ENCODE results near the gene TSNAXIP1. TPM values are rescaled to one million over a fixed set of nuclear protein-coding genes. Genes with fewer than 3 reads are reported as not detected.

Gene TSNAXIP1
- total and polyA plus RNA-seq, 9 of the 15 experiments (the other 6 are each of a cell fraction or from before 2014, with no cell fraction given), result 0.03 to 0.24 (median 0.11) TPM; not detected in 4

DNA sequence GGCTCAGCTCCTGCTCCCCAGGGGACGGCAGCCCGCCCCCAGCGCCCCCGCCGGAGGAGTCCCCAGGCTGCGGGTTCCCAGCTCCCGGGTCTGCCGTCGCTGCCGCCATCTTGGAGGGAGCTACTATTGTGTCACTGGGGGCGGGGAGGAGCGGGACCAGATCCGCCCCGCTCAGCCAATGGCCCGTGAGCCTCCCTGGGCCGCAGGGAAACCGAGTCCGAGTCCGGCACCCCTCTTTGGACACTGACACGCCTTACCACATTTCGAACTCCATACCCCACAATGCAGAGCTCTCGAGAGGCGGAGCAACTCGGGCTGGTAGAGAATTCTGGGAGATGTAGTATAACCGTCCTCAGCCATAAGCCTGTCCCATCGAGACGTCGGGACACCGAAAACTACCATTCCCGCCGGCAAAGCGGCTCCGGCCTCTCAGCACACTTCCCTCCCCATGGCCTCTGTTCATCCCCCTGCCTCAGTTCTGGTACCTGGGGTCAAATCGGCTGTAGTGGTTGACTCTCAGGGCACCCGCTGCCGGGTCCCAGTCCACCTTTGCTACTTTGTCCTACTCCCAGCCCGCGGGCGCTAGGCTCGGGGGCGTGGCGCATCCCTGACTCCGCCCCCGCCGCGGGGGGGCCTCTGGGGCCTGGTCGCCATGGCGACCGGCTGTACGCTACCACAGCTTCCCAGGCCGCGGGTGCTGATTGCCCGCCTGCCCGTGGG, at the start of gene TSNAXIP1, which contains the start of gene RANBP10 (continued):
- peak; percentile 71 for TF ChIP-seq POLR2B (IDR thresholded peaks at IDR 0.05; ENCODE audit: low read depth, partially characterized antibody)
- peak; percentile 65; the same call in 1 of the 2 replicates for TF ChIP-seq ZBTB17 (CRISPR knock-in tag; IDR thresholded peaks at IDR 0.05)
- peak; percentile 64 for TF ChIP-seq CCNT2 (IDR thresholded peaks at IDR 0.05; ENCODE audit: borderline replicate concordance, extremely low read depth, insufficient read length, low read depth, low read length)
- TF ChIP-seq NRF1 (conservative IDR thresholded peaks at IDR 0.05 in 1 of 2, IDR thresholded peaks at IDR 0.05 in 1 of 2), result peak; percentile 72 to 77
- TF ChIP-seq PTBP1 (IDR thresholded peaks at IDR 0.05; ENCODE audit: low read depth, low read length), result no peak
- TF ChIP-seq, protein P1, sequence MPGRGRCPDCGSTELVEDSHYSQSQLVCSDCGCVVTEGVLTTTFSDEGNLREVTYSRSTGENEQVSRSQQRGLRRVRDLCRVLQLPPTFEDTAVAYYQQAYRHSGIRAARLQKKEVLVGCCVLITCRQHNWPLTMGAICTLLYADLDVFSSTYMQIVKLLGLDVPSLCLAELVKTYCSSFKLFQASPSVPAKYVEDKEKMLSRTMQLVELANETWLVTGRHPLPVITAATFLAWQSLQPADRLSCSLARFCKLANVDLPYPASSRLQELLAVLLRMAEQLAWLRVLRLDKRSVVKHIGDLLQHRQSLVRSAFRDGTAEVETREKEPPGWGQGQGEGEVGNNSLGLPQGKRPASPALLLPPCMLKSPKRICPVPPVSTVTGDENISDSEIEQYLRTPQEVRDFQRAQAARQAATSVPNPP (IDR thresholded peaks at IDR 0.05; ENCODE audit: borderline replicate concordance, insufficient read depth, insufficient read length), result no peak
- no peak for TF ChIP-seq NR4A1 (CRISPR knock-in tag; IDR thresholded peaks at IDR 0.05)
- TF ChIP-seq NR4A1 (tag; IDR thresholded peaks at IDR 0.05), result peak; percentile 89
- TF ChIP-seq, protein P2, sequence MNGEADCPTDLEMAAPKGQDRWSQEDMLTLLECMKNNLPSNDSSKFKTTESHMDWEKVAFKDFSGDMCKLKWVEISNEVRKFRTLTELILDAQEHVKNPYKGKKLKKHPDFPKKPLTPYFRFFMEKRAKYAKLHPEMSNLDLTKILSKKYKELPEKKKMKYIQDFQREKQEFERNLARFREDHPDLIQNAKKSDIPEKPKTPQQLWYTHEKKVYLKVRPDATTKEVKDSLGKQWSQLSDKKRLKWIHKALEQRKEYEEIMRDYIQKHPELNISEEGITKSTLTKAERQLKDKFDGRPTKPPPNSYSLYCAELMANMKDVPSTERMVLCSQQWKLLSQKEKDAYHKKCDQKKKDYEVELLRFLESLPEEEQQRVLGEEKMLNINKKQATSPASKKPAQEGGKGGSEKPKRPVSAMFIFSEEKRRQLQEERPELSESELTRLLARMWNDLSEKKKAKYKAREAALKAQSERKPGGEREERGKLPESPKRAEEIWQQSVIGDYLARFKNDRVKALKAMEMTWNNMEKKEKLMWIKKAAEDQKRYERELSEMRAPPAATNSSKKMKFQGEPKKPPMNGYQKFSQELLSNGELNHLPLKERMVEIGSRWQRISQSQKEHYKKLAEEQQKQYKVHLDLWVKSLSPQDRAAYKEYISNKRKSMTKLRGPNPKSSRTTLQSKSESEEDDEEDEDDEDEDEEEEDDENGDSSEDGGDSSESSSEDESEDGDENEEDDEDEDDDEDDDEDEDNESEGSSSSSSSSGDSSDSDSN (IDR thresholded peaks at IDR 0.05; ENCODE audit: borderline replicate concordance in 1 of 2, low read depth in 2 of 2, low read length in 2 of 2), result no peak
- TF ChIP-seq NFIX (CRISPR knock-in tag; IDR thresholded peaks at IDR 0.05; ENCODE audit: low read depth), result no peak
- TF ChIP-seq, protein P3, sequence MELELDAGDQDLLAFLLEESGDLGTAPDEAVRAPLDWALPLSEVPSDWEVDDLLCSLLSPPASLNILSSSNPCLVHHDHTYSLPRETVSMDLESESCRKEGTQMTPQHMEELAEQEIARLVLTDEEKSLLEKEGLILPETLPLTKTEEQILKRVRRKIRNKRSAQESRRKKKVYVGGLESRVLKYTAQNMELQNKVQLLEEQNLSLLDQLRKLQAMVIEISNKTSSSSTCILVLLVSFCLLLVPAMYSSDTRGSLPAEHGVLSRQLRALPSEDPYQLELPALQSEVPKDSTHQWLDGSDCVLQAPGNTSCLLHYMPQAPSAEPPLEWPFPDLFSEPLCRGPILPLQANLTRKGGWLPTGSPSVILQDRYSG (tag; conservative IDR thresholded peaks at IDR 0.05; ENCODE audit: low read depth), result peak; percentile 81; the same call in 1 of the 2 replicates
- TF ChIP-seq ZNF143 (CRISPR knock-in tag; IDR thresholded peaks at IDR 0.05), result peak; percentile 98
- TF ChIP-seq NFYB (IDR thresholded peaks at IDR 0.05; ENCODE audit: extremely low read depth, insufficient read length), result peak; percentile 71
- TF ChIP-seq, protein P4, sequence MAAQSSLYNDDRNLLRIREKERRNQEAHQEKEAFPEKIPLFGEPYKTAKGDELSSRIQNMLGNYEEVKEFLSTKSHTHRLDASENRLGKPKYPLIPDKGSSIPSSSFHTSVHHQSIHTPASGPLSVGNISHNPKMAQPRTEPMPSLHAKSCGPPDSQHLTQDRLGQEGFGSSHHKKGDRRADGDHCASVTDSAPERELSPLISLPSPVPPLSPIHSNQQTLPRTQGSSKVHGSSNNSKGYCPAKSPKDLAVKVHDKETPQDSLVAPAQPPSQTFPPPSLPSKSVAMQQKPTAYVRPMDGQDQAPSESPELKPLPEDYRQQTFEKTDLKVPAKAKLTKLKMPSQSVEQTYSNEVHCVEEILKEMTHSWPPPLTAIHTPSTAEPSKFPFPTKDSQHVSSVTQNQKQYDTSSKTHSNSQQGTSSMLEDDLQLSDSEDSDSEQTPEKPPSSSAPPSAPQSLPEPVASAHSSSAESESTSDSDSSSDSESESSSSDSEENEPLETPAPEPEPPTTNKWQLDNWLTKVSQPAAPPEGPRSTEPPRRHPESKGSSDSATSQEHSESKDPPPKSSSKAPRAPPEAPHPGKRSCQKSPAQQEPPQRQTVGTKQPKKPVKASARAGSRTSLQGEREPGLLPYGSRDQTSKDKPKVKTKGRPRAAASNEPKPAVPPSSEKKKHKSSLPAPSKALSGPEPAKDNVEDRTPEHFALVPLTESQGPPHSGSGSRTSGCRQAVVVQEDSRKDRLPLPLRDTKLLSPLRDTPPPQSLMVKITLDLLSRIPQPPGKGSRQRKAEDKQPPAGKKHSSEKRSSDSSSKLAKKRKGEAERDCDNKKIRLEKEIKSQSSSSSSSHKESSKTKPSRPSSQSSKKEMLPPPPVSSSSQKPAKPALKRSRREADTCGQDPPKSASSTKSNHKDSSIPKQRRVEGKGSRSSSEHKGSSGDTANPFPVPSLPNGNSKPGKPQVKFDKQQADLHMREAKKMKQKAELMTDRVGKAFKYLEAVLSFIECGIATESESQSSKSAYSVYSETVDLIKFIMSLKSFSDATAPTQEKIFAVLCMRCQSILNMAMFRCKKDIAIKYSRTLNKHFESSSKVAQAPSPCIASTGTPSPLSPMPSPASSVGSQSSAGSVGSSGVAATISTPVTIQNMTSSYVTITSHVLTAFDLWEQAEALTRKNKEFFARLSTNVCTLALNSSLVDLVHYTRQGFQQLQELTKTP (IDR thresholded peaks at IDR 0.05; ENCODE audit: low read depth in 1 of 2, partially characterized antibody in 2 of 2), result peak; percentile 87 to 100
- TF ChIP-seq NFIC (IDR thresholded peaks at IDR 0.05), result no peak
- no peak for TF ChIP-seq SRSF9 (IDR thresholded peaks at IDR 0.05; ENCODE audit: borderline replicate concordance, low read depth, low read length)
- TF ChIP-seq, protein P5, sequence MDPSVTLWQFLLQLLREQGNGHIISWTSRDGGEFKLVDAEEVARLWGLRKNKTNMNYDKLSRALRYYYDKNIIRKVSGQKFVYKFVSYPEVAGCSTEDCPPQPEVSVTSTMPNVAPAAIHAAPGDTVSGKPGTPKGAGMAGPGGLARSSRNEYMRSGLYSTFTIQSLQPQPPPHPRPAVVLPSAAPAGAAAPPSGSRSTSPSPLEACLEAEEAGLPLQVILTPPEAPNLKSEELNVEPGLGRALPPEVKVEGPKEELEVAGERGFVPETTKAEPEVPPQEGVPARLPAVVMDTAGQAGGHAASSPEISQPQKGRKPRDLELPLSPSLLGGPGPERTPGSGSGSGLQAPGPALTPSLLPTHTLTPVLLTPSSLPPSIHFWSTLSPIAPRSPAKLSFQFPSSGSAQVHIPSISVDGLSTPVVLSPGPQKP (CRISPR knock-in tag; IDR thresholded peaks at IDR 0.05), result no peak

All from K562 (cell line).